Activated T-cell treated with anti-CD3 and anti-CD28 coated beads, Interleukin-2, amount 50 U/mL, for 4 hours (primary cell): Measurements from ENCODE around the gene BMP7. TPM values are rescaled to one million over a fixed set of nuclear protein-coding genes. Genes with fewer than 3 reads are reported as not detected.
"Not testable (repeated sequence)": the region's sequence is repeated elsewhere in the genome, so short reads cannot be mapped to it uniquely, and the experiment has no call there.

ENCODE experiments used
- ATAC-seq, 2 donors: fragments of 200-7000 bp; cut with Tn5 transposase; one replicate each; pipeline ENCODE4 v1.10.0; 2021
- DNase-seq: peaks from one replicate; pipeline ENCODE4 v3.0.0-alpha.2; 2020
- H3K27me3 Mint-ChIP-seq: one replicate; pipeline ENCODE4 v1.8.0; 2021; ENCODE audit warnings: low read depth, mixed read lengths
- H3K36me3 Mint-ChIP-seq: one replicate; pipeline ENCODE4 v1.8.0; 2022; ENCODE audit warnings: mixed read lengths; ENCODE audit not compliant: insufficient read depth
- H3K4me1 Mint-ChIP-seq: one replicate; pipeline ENCODE4 v1.8.0; 2021; ENCODE audit warnings: low read depth, mixed read lengths
- H3K4me3 Mint-ChIP-seq: one replicate; pipeline ENCODE4 v1.8.0; 2021; ENCODE audit warnings: mild to moderate bottlenecking, moderate library complexity, mixed read lengths
- H3K9me3 Mint-ChIP-seq: one replicate; pipeline ENCODE4 v1.8.0; 2021; ENCODE audit warnings: mixed read lengths
- total RNA-seq, 3 donors: library from RNA; stranded (reverse); gene quantifications; one replicate each; pipeline ENCODE4 v1.2.1, GENCODE V29; 2021

The BMP7 gene
- total RNA-seq, 3 donors from 2014 or later = 0.08 TPM; not detected in 2

DNA sequence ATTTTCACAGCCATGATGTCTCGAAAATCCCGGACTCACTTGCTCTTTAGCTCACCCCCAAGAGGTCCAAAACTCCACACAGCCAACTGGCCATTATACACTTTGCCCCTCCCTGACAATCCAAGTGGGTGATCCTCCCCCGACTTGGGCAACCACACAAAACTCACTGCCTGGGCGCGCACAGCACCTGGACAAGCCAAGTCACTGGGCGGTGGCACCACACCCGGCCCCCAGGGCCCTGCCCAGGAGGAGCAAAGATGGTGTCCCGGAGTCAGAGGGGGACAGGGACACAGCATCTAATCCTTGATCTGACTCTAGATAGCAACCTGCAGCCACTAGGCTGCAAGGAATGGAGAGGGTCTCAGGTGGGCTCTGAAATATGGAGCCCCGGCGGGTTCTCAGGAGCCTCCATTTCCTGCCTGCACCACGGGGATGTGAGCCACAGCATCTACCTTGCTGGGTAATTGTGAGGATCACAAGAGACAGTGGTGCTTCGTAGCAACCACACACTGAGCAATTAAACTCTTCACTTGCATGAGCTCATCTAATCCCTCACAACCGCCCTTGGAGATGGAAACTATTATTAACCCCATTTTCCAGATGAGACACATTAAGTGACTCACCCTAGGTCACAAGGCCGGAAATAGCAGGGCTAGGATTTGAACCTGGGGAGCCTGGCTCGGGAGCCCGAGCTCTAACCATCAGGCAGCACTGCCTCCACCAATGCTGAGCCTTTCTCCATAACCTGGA lies 66.6 kb downstream of the BMP7 start:
- Mint-ChIP-seq H3K4me1 (no peaks in the 10 kb centered on the region), H3K36me3 (no peaks in the 10 kb centered on the region), H3K4me3 (no peak overlapping the region), H3K27me3 (peaks cover 6% of the 10 kb centered on the region), H3K9me3 (no peaks in the 10 kb centered on the region)
- ATAC-seq (no peak), DNase-seq (no peak)

DNA sequence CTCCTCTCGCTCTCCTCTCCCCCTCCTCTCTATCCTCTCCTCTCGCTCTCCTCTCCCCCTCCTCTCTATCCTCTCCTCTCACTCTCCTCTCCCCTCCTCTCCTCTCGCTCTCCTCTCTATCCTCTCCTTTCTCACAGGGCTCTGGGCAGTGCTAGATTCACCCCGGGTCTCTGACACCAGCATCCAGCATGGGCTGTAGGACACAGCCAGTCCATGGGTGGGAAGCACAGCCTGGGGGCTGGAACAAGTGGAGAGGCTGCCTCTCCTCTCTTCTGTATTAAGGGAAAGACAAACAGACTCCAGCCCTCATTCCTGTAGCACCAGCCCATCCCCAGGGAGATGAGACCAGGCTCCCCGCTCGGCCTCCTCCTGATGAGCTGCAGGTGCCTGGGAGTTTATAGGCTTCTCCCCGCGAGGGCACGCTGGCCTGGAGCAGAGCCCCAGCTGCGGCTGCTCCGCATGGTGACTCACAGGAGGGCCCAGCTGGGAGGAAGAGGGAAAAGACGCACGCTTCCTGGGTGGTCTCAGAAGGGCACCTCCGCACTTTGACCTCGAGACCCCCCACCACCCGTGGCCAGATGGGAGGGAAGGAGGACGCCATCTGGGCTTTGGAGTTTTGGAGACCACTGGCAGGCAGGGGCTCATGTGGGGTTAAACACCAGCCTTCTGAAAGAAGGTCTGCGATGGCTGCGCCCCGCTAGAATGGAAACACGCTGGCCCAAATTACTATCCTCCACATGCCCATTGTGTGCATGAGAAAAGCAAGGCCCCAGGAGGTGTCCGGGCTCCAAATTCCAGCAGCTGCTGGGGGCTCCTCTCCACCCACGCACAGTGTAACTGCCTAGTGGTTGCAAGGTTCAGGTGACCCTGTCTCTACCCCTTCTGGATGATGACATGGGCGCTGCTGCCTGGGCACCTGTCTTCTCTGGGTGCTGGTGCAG lies 68.0 kb downstream of the BMP7 start:
- no peak for DNase-seq
- Mint-ChIP-seq H3K36me3 (no peaks in the 10 kb centered on the region), H3K4me3 (no peak overlapping the region), H3K27me3 (peaks cover 6% of the 10 kb centered on the region), H3K4me1 (no peaks in the 10 kb centered on the region), H3K9me3 (no peaks in the 10 kb centered on the region)
- ATAC-seq = no peak

DNA sequence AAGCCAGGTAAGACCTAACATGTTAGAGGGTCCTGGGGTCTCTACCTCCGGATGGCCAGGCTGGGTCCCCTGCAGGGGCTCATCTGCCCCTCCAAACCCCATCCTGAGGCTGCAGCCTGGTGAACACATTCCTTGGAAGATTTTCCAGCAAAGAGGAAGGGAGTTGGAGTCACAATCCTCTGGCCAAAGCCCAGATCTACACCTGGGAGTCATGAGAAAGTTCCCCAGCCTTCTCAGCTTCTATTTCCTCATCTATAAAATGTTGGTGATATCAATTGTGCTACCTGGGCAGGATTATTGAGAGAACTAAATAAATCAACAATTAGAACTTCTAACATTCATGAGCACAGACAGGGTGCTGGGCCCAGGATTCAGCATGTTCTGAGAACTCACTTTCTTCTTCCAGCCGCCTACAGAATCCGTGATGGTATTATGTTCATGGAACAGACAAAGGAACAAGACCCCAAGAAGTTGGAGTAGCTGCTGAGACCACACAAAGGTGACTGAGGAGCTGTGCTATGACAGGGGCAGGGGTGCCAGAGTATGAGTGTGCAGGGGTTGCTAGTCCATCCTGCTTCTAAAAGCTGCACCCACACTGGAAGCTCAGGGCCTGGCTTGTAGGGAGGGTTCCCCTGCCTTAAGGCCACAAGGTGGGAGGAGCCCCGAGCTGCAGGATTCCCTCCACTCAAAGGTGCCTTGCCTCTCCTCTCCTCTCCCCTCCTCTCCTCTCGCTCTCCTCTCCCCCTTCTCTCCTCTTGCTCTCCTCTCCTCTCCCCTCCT lies 68.9 kb downstream of the BMP7 start:
- Mint-ChIP-seq H3K9me3 (no peaks in the 10 kb centered on the region), H3K27me3 (peaks cover 6% of the 10 kb centered on the region), H3K4me1 (no peaks in the 10 kb centered on the region), H3K36me3 (no peaks in the 10 kb centered on the region), H3K4me3 (no peak overlapping the region)
- no peak for ATAC-seq
- no peak for DNase-seq

DNA sequence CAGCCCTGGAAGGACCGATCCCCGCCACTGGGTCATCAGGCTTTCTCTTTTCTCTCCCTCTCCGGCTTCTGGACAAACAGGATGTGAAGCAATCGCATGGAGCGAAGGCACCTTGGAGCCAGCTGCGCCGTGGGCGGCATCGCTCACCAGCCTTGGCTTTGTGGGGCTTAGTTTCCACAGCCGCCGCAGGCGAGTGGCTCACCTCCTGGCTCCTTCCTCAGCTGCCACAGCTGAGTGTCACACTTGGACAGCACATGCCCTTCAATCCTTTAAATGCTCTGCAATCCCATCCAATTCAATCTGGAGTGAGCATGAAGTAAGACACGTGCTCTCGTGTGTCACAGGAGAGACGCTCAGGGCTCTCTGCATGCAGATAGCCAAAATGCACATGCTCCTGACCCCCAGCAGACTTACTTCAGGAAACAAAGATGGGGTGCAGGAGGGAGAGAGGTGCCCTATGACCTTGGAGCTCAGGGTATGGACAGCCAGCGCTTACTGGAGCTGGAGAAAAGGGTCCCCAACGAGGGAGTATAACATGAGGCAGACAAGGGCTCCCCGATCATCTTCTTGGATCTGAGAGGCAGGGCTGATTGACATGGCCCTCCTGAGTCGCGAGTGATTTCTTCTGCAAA lies 70.9 kb downstream of the BMP7 start:
- no peaks in the 10 kb centered on the region for H3K4me1 Mint-ChIP-seq
- DNase-seq (no peak), ATAC-seq (no peak)
- H3K36me3 Mint-ChIP-seq = no peaks in the 10 kb centered on the region
- peaks cover 6% of the 10 kb centered on the region for H3K27me3 Mint-ChIP-seq
- no peaks in the 10 kb centered on the region for H3K9me3 Mint-ChIP-seq
- no peak overlapping the region for H3K4me3 Mint-ChIP-seq

DNA sequence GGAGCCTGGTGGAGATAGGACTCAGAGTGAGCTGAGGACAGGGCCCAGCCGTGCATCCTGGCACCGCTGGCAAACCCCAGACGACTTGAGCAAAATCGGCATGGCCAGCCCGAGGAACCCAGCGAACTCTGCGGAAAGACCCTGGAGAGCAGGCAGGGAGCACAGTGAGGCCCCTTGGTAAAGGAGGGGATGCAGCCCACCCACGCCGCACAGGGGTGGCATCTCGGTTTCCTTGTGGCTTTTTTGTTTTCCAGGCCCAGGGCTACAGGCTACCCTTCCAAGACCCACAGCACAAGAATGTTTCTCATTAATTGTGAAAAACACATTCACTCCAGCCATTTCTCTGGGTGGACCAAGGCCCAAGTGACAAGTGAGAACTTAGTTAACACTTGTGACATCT lies 71.4 kb downstream of the BMP7 start:
- H3K36me3 Mint-ChIP-seq = no peaks in the 10 kb centered on the region
- no peak for ATAC-seq
- no peak for DNase-seq
- H3K27me3 Mint-ChIP-seq = peaks cover 6% of the 10 kb centered on the region
- H3K4me3 Mint-ChIP-seq = no peak overlapping the region
- H3K4me1 Mint-ChIP-seq = no peaks in the 10 kb centered on the region
- no peaks in the 10 kb centered on the region for H3K9me3 Mint-ChIP-seq

DNA sequence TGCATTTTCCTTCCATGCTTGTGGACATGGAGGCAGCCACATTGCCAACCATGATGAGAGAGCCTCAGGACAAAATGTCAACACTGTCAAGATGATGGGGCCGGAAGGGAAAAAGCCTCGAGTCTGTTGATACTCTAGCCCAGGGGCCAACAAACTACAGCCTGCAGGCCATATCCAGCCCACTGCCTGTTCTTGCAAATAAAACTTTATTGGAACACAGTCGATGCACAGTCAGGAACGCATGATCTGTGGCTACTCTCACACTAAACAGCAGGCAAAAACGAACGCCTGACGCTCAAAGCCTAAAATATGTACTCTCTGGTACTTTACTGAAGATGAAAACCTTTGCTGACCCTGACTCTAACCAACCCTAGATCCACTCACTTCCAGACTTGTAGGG lies 72.3 kb downstream of the BMP7 start:
- Mint-ChIP-seq H3K4me3 (no peak overlapping the region), H3K27me3 (peaks cover 6% of the 10 kb centered on the region), H3K36me3 (no peaks in the 10 kb centered on the region), H3K4me1 (no peaks in the 10 kb centered on the region), H3K9me3 (no peaks in the 10 kb centered on the region)
- DNase-seq (no peak), ATAC-seq (no peak)

GRCh38 chr20:57193094-57193493 lies 73.3 kb downstream of the BMP7 start:
- DNase-seq (no peak), ATAC-seq (no peak)
- no peak overlapping the region for H3K4me3 Mint-ChIP-seq
- no peaks in the 10 kb centered on the region for H3K9me3 Mint-ChIP-seq
- no peaks in the 10 kb centered on the region for H3K4me1 Mint-ChIP-seq
- no peaks in the 10 kb centered on the region for H3K36me3 Mint-ChIP-seq
- H3K27me3 Mint-ChIP-seq = peaks cover 6% of the 10 kb centered on the region

- Mint-ChIP-seq H3K36me3 (no peaks in the 10 kb centered on the region), H3K27me3 (peaks cover 6% of the 10 kb centered on the region), H3K4me1 (no peaks in the 10 kb centered on the region), H3K4me3 (no peak overlapping the region), H3K9me3 (no peaks in the 10 kb centered on the region)
- ATAC-seq (no peak), DNase-seq (no peak)
These were observed 74.1 kb downstream of the BMP7 start for GRCh38 chr20:57192311-57192710.

- not testable (repeated sequence) for H3K9me3 Mint-ChIP-seq, H3K36me3 Mint-ChIP-seq, H3K4me1 Mint-ChIP-seq, H3K4me3 Mint-ChIP-seq, H3K27me3 Mint-ChIP-seq, ATAC-seq, DNase-seq
These were observed 75.2 kb downstream of the BMP7 start for GRCh38 chr20:57191265-57191638.

GRCh38 chr20:57190536-57191264 lies 75.7 kb downstream of the BMP7 start:
- Mint-ChIP-seq H3K9me3 (no peaks in the 10 kb centered on the region), H3K4me3 (no peak overlapping the region), H3K36me3 (no peaks in the 10 kb centered on the region), H3K27me3 (peaks cover 3% of the 10 kb centered on the region), H3K4me1 (no peaks in the 10 kb centered on the region)
- DNase-seq (no peak), ATAC-seq (no peak)

- no peak for ATAC-seq
- H3K4me1 Mint-ChIP-seq = no peaks in the 10 kb centered on the region
- no peak overlapping the region for H3K4me3 Mint-ChIP-seq
- no peak for DNase-seq
- no peaks in the 10 kb centered on the region for H3K27me3 Mint-ChIP-seq
- no peaks in the 10 kb centered on the region for H3K9me3 Mint-ChIP-seq
- no peaks in the 10 kb centered on the region for H3K36me3 Mint-ChIP-seq
These were observed 76.7 kb downstream of the BMP7 start for GRCh38 chr20:57189713-57190112.

DNA sequence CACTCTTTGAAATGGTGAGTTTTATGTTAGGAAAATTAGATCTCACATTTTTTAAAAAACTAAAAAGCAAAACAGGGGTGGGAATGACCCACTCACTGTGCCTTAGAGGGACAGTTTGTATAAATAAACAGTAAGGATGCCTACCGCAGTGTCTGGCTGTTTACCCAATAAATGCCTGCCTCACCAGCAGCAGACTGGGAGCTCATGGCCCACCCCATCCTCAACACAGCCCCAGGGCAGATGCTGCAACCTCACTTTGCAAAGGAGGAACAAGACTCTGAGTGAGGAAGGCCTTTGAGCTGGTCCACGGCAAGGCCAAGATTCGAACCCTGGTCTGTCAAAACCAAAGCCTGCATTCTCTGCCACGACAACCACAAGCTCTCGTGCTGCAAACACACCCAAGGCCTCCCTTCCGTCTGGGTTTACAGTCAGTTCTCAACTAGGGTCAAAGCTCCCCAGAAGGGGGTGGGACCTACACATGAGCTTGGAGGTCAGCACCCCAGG lies 77.8 kb downstream of the BMP7 start:
- Mint-ChIP-seq H3K36me3 (no peaks in the 10 kb centered on the region), H3K4me3 (no peak overlapping the region), H3K4me1 (no peaks in the 10 kb centered on the region), H3K27me3 (peaks cover 4% of the 10 kb centered on the region), H3K9me3 (no peaks in the 10 kb centered on the region)
- ATAC-seq (no peak), DNase-seq (no peak)

- H3K9me3 Mint-ChIP-seq = no peaks in the 10 kb centered on the region
- H3K36me3 Mint-ChIP-seq = no peaks in the 10 kb centered on the region
- DNase-seq (no peak), ATAC-seq (no peak)
- H3K4me3 Mint-ChIP-seq = no peak overlapping the region
- peaks cover 5% of the 10 kb centered on the region for H3K27me3 Mint-ChIP-seq
- no peaks in the 10 kb centered on the region for H3K4me1 Mint-ChIP-seq
These were observed 78.4 kb downstream of the BMP7 start for GRCh38 chr20:57188056-57188455.
